SJSA1 (cell line): ENCODE results near the gene SIGLEC10. TPM values are rescaled to one million over a fixed set of nuclear protein-coding genes. Genes with fewer than 3 reads are reported as not detected.
"Not testable (repeated sequence)": the region's sequence is repeated elsewhere in the genome, so short reads cannot be mapped to it uniquely, and the experiment has no call there.

Experiments
- DNase-seq, 2 experiments: peaks; one replicate each; pipeline ENCODE4 v3.0.0-alpha.2; 2015 to 2020; ENCODE audit warnings: low spot score in 2 of 2, low read depth in 1 of 2
- H3K27ac ChIP-seq: fragments of 250-450 bp; sonication (Bioruptor Pico); 2 replicates; pipeline ENCODE4 v1.5.1; 2020; ENCODE audit warnings: mild to moderate bottlenecking, moderate library complexity
- H3K27me3 ChIP-seq: fragments of 250-450 bp; sonication (Bioruptor Pico); replicated peaks from 2 replicates; pipeline ENCODE4 v1.5.1; 2020; ENCODE audit warnings: mild to moderate bottlenecking, moderate library complexity
- H3K36me3 ChIP-seq: fragments of 250-450 bp; sonication (Bioruptor Pico); 2 replicates; pipeline ENCODE4 v1.5.1; 2020; ENCODE audit warnings: mild to moderate bottlenecking
- H3K4me1 ChIP-seq: fragments of 250-450 bp; sonication (Bioruptor Pico); replicated peaks from 2 replicates; pipeline ENCODE4 v1.6.1; 2021; ENCODE audit warnings: mild to moderate bottlenecking
- H3K4me3 ChIP-seq: fragments of 250-450 bp; sonication (Bioruptor Pico); 2 replicates; pipeline ENCODE4 v1.5.1; 2020; ENCODE audit warnings: mild to moderate bottlenecking
- H3K9me3 ChIP-seq: fragments of 250-450 bp; sonication (Bioruptor Pico); replicated peaks from 2 replicates; pipeline ENCODE4 v1.5.1; 2020; ENCODE audit warnings: mild to moderate bottlenecking
- total RNA-seq: library from RNA; depleted of rRNA; stranded (reverse); fragments of >200 nt; shearing (Covaris generic); gene quantifications from 2 replicates; pipeline ENCODE4 v1.2.3, GENCODE V29; 2014

The SIGLEC10 gene
- total RNA-seq, 1 experiment from 2014 or later: not detected

GRCh38 chr19:51422053-51422448, 4.6 kb upstream of the SIGLEC10 start:
- Histone ChIP-seq H3K27ac (no peak overlapping the region), H3K4me3 (no peak overlapping the region), H3K27me3 (no peaks in the 10 kb centered on the region), H3K36me3 (no peaks in the 10 kb centered on the region), H3K4me1 (no peaks in the 10 kb centered on the region), H3K9me3 (no peaks in the 10 kb centered on the region; the same call in 1 of the 2 replicates)
- DNase-seq: peak; percentile 52 to 83

- no peak overlapping the region for H3K27ac ChIP-seq
- no peaks in the 10 kb centered on the region for H3K36me3 ChIP-seq
- no peaks in the 10 kb centered on the region; the same call in 1 of the 2 replicates for H3K9me3 ChIP-seq
- H3K27me3 ChIP-seq: no peaks in the 10 kb centered on the region
- no peaks in the 10 kb centered on the region for H3K4me1 ChIP-seq
- no peak for DNase-seq
- H3K4me3 ChIP-seq: no peak overlapping the region
These were observed 4.0 kb upstream of the SIGLEC10 start for GRCh38 chr19:51421229-51422052.

GRCh38 chr19:51420511-51420910, 3.1 kb upstream of the SIGLEC10 start:
- DNase-seq, H3K9me3 ChIP-seq, H3K27ac ChIP-seq: not testable (repeated sequence)

DNA sequence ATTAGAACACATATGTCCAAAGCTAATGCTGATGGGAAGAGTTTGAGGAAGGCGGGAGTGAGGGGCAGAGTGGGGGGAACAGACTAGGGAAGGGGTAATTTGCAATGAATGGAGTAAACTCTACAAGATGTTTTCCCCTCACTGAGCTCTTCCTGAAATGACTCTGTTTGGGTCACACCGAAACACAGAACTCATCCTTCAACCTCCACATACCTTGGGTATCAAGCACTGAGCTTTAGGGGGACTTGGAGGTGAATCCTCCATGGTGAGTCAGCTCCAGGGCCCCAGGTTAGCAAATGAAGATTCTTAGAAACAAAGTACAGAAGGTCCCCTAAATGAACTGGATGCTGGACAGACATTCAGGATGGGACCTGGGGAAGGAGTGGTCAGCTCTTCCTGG, 1.3 kb upstream of the SIGLEC10 start:
- H3K36me3 ChIP-seq: no peaks in the 10 kb centered on the region

More at GRCh38 chr19:51420511-51420910, 3.1 kb upstream of the SIGLEC10 start:
- not testable (repeated sequence) for H3K4me1 ChIP-seq, H3K36me3 ChIP-seq, H3K27me3 ChIP-seq, H3K4me3 ChIP-seq

GRCh38 chr19:51417810-51418157, 342 bp upstream of the SIGLEC10 start:
- Histone ChIP-seq H3K36me3 (no peaks in the 10 kb centered on the region), H3K4me3 (no peak overlapping the region)
- DNase-seq: no peak

More for the DNA sequence above, 1.3 kb upstream of the SIGLEC10 start:
- no peaks in the 10 kb centered on the region; the same call in 1 of the 2 replicates for H3K9me3 ChIP-seq
- H3K27ac ChIP-seq: no peak overlapping the region
- H3K27me3 ChIP-seq: no peaks in the 10 kb centered on the region
- H3K4me1 ChIP-seq: no peaks in the 10 kb centered on the region
- H3K4me3 ChIP-seq: no peak overlapping the region
- DNase-seq: no peak

DNA sequence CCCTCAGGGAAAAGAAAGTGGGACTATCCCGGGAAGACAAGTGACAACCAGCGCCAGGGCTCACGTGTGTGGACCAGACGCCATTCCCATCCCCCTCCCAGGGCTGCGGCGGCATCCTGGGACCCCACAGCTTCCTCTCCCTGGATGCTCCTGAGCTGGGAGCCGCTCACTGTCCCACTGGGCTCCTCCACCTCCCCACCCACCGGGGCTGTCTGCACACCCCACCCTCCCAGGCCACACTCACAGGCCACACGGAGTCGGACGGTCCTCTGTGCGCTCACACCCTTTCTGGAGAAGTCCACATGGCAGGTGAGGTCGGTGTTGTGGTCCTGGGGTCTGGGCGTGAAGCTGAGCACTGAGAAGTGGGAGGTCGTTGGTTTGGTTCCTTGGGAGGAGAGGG, 1.0 kb downstream of the SIGLEC10 start:
- not testable (repeated sequence) for DNase-seq, H3K9me3 ChIP-seq, H3K4me1 ChIP-seq, H3K27me3 ChIP-seq, H3K36me3 ChIP-seq, H3K4me3 ChIP-seq, H3K27ac ChIP-seq

More at GRCh38 chr19:51417810-51418157, 342 bp upstream of the SIGLEC10 start:
- Histone ChIP-seq H3K4me1 (no peaks in the 10 kb centered on the region), H3K9me3 (no peaks in the 10 kb centered on the region; the same call in 1 of the 2 replicates), H3K27ac (no peak overlapping the region), H3K27me3 (no peaks in the 10 kb centered on the region)

- H3K4me3 ChIP-seq: no peak overlapping the region
- H3K4me1 ChIP-seq: no peaks in the 10 kb centered on the region
- DNase-seq: no peak
- no peak overlapping the region for H3K27ac ChIP-seq
- H3K27me3 ChIP-seq: no peaks in the 10 kb centered on the region
- H3K9me3 ChIP-seq: no peaks in the 10 kb centered on the region
- no peaks in the 10 kb centered on the region for H3K36me3 ChIP-seq
These were observed 2.3 kb downstream of the SIGLEC10 start for GRCh38 chr19:51415187-51415586.

DNA sequence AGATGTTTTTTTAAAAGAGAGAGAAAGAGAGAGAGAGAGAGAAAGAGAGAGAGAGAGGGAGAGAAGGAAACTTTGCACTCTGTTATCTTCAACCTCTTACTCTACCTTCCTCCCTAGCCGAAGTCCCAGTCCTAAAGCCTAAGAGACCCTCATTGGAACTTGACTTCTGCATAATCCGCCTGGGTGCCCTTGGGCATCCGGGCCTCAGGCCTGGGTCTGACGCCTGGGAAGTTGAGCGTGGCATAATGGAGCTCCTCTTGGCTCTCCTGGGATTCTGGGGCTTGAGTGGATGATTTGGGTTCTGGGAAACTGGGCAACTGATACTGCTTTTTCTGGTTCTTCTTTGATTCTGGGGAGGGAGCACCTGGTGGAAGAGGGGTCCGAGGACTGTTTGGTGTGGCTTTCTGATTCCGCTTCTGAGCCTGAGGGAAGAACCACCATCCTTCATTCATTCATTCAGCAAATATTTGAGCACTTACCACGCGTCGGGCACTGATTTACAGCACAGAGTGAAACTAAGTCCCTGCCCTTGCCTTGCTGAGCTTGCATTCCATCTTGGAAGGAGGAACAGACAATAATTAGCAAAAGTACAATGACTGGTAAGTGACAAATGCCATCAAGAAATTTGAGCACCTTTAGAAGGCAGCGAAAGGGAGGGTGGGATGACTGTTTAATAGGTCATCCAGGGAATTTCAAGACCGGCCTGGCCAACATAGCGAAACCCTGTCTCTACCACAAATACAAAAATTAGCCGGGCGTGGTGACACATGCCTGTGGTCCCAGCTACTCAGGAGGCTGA, 6.3 kb downstream of the SIGLEC10 start:
- no peaks in the 10 kb centered on the region for H3K9me3 ChIP-seq
- H3K27ac ChIP-seq: no peak overlapping the region
- no peaks in the 10 kb centered on the region for H3K36me3 ChIP-seq
- no peak for DNase-seq
- H3K4me3 ChIP-seq: no peak overlapping the region
- no peaks in the 10 kb centered on the region for H3K27me3 ChIP-seq
- no peaks in the 10 kb centered on the region for H3K4me1 ChIP-seq

DNA sequence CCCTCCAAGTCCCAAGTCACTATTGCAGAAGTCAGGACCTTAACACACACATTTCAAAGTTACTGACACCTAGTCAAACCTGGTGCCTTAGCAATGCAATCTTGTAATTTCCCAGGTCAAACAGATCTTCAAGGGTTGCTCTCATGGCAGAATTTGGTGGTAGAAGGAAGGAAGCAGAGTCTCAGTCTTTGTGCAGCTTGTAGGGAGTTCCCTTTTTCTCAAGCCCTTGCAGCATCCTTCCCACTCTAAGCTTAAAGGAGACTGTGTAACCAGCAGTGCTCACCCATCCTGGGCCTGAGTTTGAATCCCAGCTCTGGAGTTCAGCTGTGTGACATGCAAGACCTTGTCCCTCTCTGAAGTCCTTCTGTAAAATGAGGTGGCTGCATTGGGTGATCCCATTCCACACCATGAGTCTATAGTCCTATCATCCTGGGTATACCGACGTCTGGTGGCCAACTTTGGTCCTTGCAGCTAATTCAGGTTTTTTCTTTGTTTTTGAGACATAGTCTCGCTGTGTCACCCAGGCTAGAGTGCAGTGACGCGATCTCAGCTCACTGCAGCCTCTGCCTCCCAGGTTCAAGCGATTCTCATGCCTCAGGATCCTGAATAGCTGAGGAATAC, 9.8 kb downstream of the SIGLEC10 start:
- no peaks in the 10 kb centered on the region for H3K27me3 ChIP-seq
- H3K4me3 ChIP-seq: no peak overlapping the region
- no peaks in the 10 kb centered on the region for H3K36me3 ChIP-seq
- no peak overlapping the region for H3K27ac ChIP-seq
- H3K9me3 ChIP-seq: no peaks in the 10 kb centered on the region
- no peaks in the 10 kb centered on the region for H3K4me1 ChIP-seq
- DNase-seq: no peak

DNA sequence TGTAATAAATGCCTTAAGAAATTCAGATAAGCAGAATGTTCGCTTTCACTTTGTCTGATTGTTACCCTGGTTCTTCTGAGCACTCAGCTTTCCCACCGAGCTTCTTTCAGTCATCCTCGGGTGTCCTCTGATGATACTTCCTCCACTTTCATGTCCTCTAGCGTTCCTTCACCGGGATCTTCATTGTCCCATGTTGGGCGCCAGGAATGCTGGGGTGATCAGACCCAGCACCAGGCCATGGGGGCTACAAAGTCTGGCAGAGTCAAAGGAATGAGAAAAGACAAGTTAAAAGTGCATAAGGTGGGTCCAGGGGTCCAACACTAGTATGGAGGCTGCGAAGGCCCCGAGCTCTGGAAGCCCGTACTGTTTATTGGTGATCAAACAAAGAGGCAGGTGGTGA, 15.3 kb downstream of the SIGLEC10 start:
- H3K9me3 ChIP-seq: peaks cover 6% of the 10 kb centered on the region; the same call in 1 of the 2 replicates
- no peak overlapping the region for H3K4me3 ChIP-seq
- H3K36me3 ChIP-seq: no peaks in the 10 kb centered on the region
- H3K27ac ChIP-seq: no peak overlapping the region
- H3K27me3 ChIP-seq: no peaks in the 10 kb centered on the region
- DNase-seq: no peak
- no peaks in the 10 kb centered on the region for H3K4me1 ChIP-seq

DNA sequence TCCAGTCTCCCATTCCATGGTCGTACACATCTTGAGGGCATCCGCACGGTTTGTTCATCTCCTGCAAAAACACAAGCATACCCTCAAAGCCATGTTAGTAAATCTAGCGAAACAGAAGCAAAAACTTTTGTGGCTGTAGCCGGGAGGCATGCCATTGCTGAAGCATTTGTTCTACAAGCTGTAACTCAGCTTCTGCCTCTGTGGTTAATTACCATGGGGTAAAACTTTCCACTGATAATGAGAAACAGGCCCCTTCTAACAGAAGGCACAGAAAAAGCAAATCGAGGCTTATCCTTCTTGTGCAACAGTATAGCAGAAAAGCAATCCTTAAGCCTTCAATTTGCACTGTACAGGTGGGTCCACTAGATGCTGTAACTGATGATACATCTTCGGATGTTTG, 17.5 kb downstream of the SIGLEC10 start:
- not testable (repeated sequence) for H3K4me1 ChIP-seq, H3K36me3 ChIP-seq, H3K4me3 ChIP-seq, DNase-seq, H3K9me3 ChIP-seq, H3K27ac ChIP-seq, H3K27me3 ChIP-seq

- H3K36me3 ChIP-seq: no peaks in the 10 kb centered on the region
- no peak overlapping the region for H3K27ac ChIP-seq
- DNase-seq: no peak
- H3K9me3 ChIP-seq: peaks cover 6% of the 10 kb centered on the region; the same call in 1 of the 2 replicates
- no peak overlapping the region for H3K4me3 ChIP-seq
- no peaks in the 10 kb centered on the region for H3K27me3 ChIP-seq
- H3K4me1 ChIP-seq: no peaks in the 10 kb centered on the region; the same call in 1 of the 2 replicates
These were observed 18.2 kb downstream of the SIGLEC10 start for GRCh38 chr19:51399231-51399630.

- Histone ChIP-seq H3K4me1 (no peaks in the 10 kb centered on the region; the same call in 1 of the 2 replicates), H3K4me3 (no peak overlapping the region), H3K9me3 (peaks cover 6% of the 10 kb centered on the region; the same call in 1 of the 2 replicates)
These were observed 19.2 kb downstream of the SIGLEC10 start for GRCh38 chr19:51398096-51398704.

More at GRCh38 chr19:51398096-51398704, 19.2 kb downstream of the SIGLEC10 start:
- DNase-seq: no peak
- Histone ChIP-seq H3K27me3 (no peaks in the 10 kb centered on the region), H3K27ac (no peak overlapping the region), H3K36me3 (no peaks in the 10 kb centered on the region)
